H1 (cell line): ENCODE results near the gene NRXN3. TPM values are rescaled to one million over a fixed set of nuclear protein-coding genes. Genes with fewer than 3 reads are reported as not detected.

Experiments used
- CTCF ChIA-PET: fragments of 300-600 bp; sonication (Branson Sonifier 250); formaldehyde crosslinking; loops from one replicate; lab custom pipeline; 2021; ENCODE audit not compliant: partially characterized antibody; lab: Charles Lee
- POLR2A ChIA-PET: fragments of 300-600 bp; sonication (Branson Sonifier 250); formaldehyde crosslinking; loops from one replicate; lab custom pipeline; 2021; ENCODE audit warnings: inconsistent platforms; ENCODE audit not compliant: partially characterized antibody; lab: Charles Lee
- DNase-seq, 2 experiments: peaks; one replicate each; pipeline versions ENCODE4 v3.0.0 to v3.0.0-alpha.2; 2010 to 2022; ENCODE audit warnings: low spot score in 2 of 2, low read depth in 1 of 2, mixed read lengths in 1 of 2
- FAIRE-seq: peaks from 2 replicates; lab custom pipeline; 2011; peaks lifted over from hg19 to GRCh38; lab: Jason Lieb, UNC
- H2AFZ ChIP-seq: 2 replicates; pipeline ENCODE4 v1.8.1; 2012; ENCODE audit warnings: low read length, inconsistent platforms
- H2AK5ac ChIP-seq: 2 replicates; pipeline ENCODE4 v1.6.1; 2013; ENCODE audit warnings: low read depth, low read length
- H2BK120ac ChIP-seq: replicated peaks from 2 replicates; pipeline ENCODE3; 2013; ENCODE audit warnings: low read depth, low read length, inconsistent platforms
- H2BK12ac ChIP-seq: 2 replicates; pipeline ENCODE4 v1.6.1; 2013; ENCODE audit warnings: low read depth, low read length
- H2BK15ac ChIP-seq: 2 replicates; pipeline ENCODE4 v1.6.1; 2013; ENCODE audit warnings: low read length
- H2BK20ac ChIP-seq: 2 replicates; pipeline ENCODE4 v1.6.1; 2013; ENCODE audit warnings: low read length
- H2BK5ac ChIP-seq: 2 replicates; pipeline ENCODE4 v1.6.1; 2013; ENCODE audit warnings: low read depth, low read length
- H3K14ac ChIP-seq: 2 replicates; pipeline ENCODE4 v1.6.1; 2013; ENCODE audit warnings: inconsistent platforms; ENCODE audit not compliant: insufficient read length
- H3K18ac ChIP-seq: 2 replicates; pipeline ENCODE4 v1.6.1; 2013; ENCODE audit warnings: low read length; ENCODE audit errors: extremely low read depth
- H3K23ac ChIP-seq: 2 replicates; pipeline ENCODE4 v1.6.1; 2013; ENCODE audit warnings: inconsistent platforms; ENCODE audit not compliant: insufficient read length
- H3K23me2 ChIP-seq: 2 replicates; pipeline ENCODE4 v1.6.1; 2013; ENCODE audit warnings: low read depth, low read length
- H3K27ac ChIP-seq: 2 replicates; pipeline ENCODE4 v1.6.1; 2011; ENCODE audit warnings: low read depth, low read length, inconsistent platforms
- H3K27me3 ChIP-seq, 4 experiments: replicated peaks in 1 of 4; 1 replicate in 1 of 4; 2 replicates in 3 of 4; pipeline versions ENCODE4 v1.6.1 to v1.8.1; 2011 to 2013; ENCODE audit warnings: low read length in 3 of 4, mild to moderate bottlenecking in 3 of 4, inconsistent platforms in 2 of 4, mixed read lengths in 2 of 4, moderate library complexity in 1 of 4; ENCODE audit not compliant: control insufficient read depth in 3 of 4, insufficient read depth in 3 of 4; ENCODE audit errors: extremely low read depth in 1 of 4
- H3K36me3 ChIP-seq, 4 experiments: 2 replicates each; pipeline versions ENCODE4 v1.6.1 to v1.8.1; 2011 to 2013; ENCODE audit warnings: mild to moderate bottlenecking in 4 of 4, low read length in 3 of 4, moderate library complexity in 2 of 4, control low read depth in 1 of 4, inconsistent platforms in 1 of 4; ENCODE audit not compliant: insufficient read depth in 4 of 4, control insufficient read depth in 2 of 4
- H3K4ac ChIP-seq: replicated peaks from 2 replicates; pipeline ENCODE3; 2013; ENCODE audit warnings: low read length, low read depth, mixed read lengths, inconsistent platforms; ENCODE audit not compliant: insufficient read length
- H3K4me1 ChIP-seq, 4 experiments: replicated peaks in 1 of 4; 1 replicate in 1 of 4; 2 replicates in 3 of 4; pipeline versions ENCODE4 v1.6.1 to v1.8.1; 2011 to 2013; ENCODE audit warnings: low read length in 3 of 4, inconsistent platforms in 2 of 4, mixed read lengths in 1 of 4; ENCODE audit not compliant: insufficient read depth in 4 of 4, control insufficient read depth in 3 of 4
- H3K4me2 ChIP-seq, 2 experiments: 2 replicates each; pipeline versions ENCODE4 v1.6.1 to v1.8.1; 2011 to 2013; ENCODE audit warnings: low read depth in 2 of 2, low read length in 2 of 2, control low read depth in 1 of 2, inconsistent platforms in 1 of 2, mild to moderate bottlenecking in 1 of 2; ENCODE audit not compliant: insufficient read depth in 1 of 2
- H3K4me3 ChIP-seq, 4 experiments: fragments of 200-600, 300-600 bp in 1 of 4; sonication (generic), shearing (Covaris generic), sonication (Bioruptor Twin) in 1 of 4; 2 replicates each; pipeline versions ENCODE4 v1.5.1 to v1.8.1; 2011 to 2016; ENCODE audit warnings: low read length in 4 of 4, low read depth in 3 of 4, control low read depth in 2 of 4, inconsistent platforms in 2 of 4, mild to moderate bottlenecking in 2 of 4, mixed read lengths in 1 of 4, moderate library complexity in 1 of 4; ENCODE audit not compliant: insufficient read depth in 2 of 4; ENCODE audit errors: extremely low read depth in 1 of 4
- H3K56ac ChIP-seq: replicated peaks from 2 replicates; pipeline ENCODE3; 2013; ENCODE audit warnings: low read depth, mild to moderate bottlenecking, mixed read lengths, low read length, inconsistent platforms; ENCODE audit not compliant: insufficient read length
- H3K79me1 ChIP-seq: 2 replicates; pipeline ENCODE4 v1.6.1; 2013; ENCODE audit warnings: low read depth, low read length, control low read depth
- H3K79me2 ChIP-seq, 2 experiments: 2 replicates each; pipeline versions ENCODE4 v1.6.1 to v1.8.1; 2012 to 2013; ENCODE audit warnings: low read length in 2 of 2, mild to moderate bottlenecking in 2 of 2, inconsistent platforms in 1 of 2; ENCODE audit not compliant: insufficient read depth in 2 of 2, control insufficient read depth in 1 of 2
- H3K9ac ChIP-seq, 4 experiments: replicated peaks in 1 of 4; 1 replicate in 1 of 4; 2 replicates in 3 of 4; pipeline versions ENCODE4 v1.6.1 to v1.8.1; 2011 to 2013; ENCODE audit warnings: low read depth in 3 of 4, low read length in 3 of 4, control low read depth in 2 of 4, mild to moderate bottlenecking in 2 of 4, moderate library complexity in 2 of 4, inconsistent platforms in 1 of 4; ENCODE audit errors: extremely low read depth in 1 of 4
- H3K9me3 ChIP-seq, 2 experiments: 2 replicates each; pipeline versions ENCODE4 v1.6.1 to v1.8.1; 2012 to 2013; ENCODE audit warnings: mild to moderate bottlenecking in 2 of 2, moderate library complexity in 2 of 2, control low read depth in 1 of 2, inconsistent platforms in 1 of 2, low read depth in 1 of 2, low read length in 1 of 2, mixed read lengths in 1 of 2; ENCODE audit not compliant: insufficient read depth in 2 of 2
- H4K20me1 ChIP-seq, 2 experiments: replicated peaks in 1 of 2; 2 replicates each; pipeline versions ENCODE3 to v1.8.1; 2011 to 2013; ENCODE audit warnings: inconsistent platforms in 2 of 2, low read length in 2 of 2, mild to moderate bottlenecking in 1 of 2; ENCODE audit not compliant: insufficient read depth in 2 of 2, control insufficient read depth in 1 of 2
- H4K5ac ChIP-seq: 2 replicates; pipeline ENCODE4 v1.6.1; 2013; ENCODE audit warnings: low read length, low read depth, mixed read lengths, inconsistent platforms; ENCODE audit not compliant: insufficient read length
- H4K8ac ChIP-seq: 2 replicates; pipeline ENCODE4 v1.8.0; 2013; ENCODE audit warnings: mild to moderate bottlenecking, moderate library complexity, low read length, inconsistent platforms; ENCODE audit not compliant: insufficient read depth; ENCODE audit errors: extremely low read depth
- H4K91ac ChIP-seq: replicated peaks from 2 replicates; pipeline ENCODE3; 2013; ENCODE audit warnings: low read length, mixed read lengths, inconsistent platforms; ENCODE audit not compliant: insufficient read length
- EGR1 ChIP-seq: IDR thresholded peaks from 2 replicates; pipeline ENCODE4 v1.6.1; 2011; ENCODE audit warnings: low read depth, low read length, borderline replicate concordance
- SUZ12 ChIP-seq: fragments of 200-600 bp; sonication (generic); IDR thresholded peaks from 2 replicates; pipeline ENCODE4 v1.6.1; 2012; ENCODE audit warnings: mild to moderate bottlenecking, inconsistent platforms, low read length, moderate library complexity, mixed read lengths
- WGBS, 2 experiments: shearing (Covaris generic) in 1 of 2; methylation state at CpG; one replicate each; pipeline versions ENCODE4 v1.1.6 to v1.1.7; 2013 to 2015; ENCODE audit warnings: low lambda C conversion rate in 2 of 2, mixed read lengths in 2 of 2, inconsistent platforms in 1 of 2, low coverage in 1 of 2, missing lambda C conversion rate in 1 of 2; ENCODE audit not compliant: insufficient replicate concordance in 2 of 2, insufficient coverage in 1 of 2, insufficient read length in 1 of 2; ENCODE audit errors: extremely low coverage in 1 of 2, missing lambda C conversion rate in 1 of 2; 5-methylcytosine and 5-hydroxymethylcytosine counted together
- polyA plus RNA-seq, 7 experiments: library from polyadenylated mRNA; depleted of rRNA in 3 of 7; stranded (reverse) in 5 of 7; unstranded in 2 of 7; fragments of >200 nt in 5 of 7; fragments of 200-250 nt in 2 of 7; gene quantifications; 1 replicate in 5 of 7; 2 replicates in 1 of 7; 4 replicates in 1 of 7; pipeline versions ENCODE4 v1.2.1 to v1.2.3, GENCODE V29; 2011 to 2013; ENCODE audit warnings: missing spikeins in 2 of 7, mixed read lengths in 2 of 7
- total RNA-seq: library from RNA; stranded (reverse); fragmentation: NEBNext Ultra II Directional; extraction: Animal tissue kit (Norgen Biotek cat#: 25700); gene quantifications from 2 replicates; pipeline ENCODE4 v1.2.1, GENCODE V29; 2021

NRXN3 gene
- total and polyA plus RNA-seq, 2 of the 8 experiments (the other 6 are each of a cell fraction or from before 2014, with no cell fraction given) = 2.6 to 4.1 TPM

DNA sequence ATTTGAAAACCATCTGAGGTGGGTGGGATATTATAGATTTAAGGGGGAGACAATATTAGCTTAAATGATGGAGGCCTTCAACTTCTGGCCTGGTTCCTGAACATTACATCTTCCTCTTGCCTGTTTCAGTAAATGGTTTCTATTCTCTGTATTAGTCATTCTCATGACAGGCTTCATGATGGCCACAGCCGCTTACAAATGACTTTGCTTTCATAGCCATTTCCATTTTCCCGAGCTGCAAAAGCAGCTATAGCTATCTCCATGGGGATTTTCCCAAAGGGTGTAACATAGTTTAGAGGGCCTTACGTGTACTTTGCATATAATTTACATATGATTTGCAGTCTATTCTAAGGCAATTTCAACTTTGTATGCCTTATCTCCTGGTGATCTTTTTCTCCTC is 121.8 kb downstream of the NRXN3 start:
- Histone ChIP-seq H3K4me1 (peaks cover 0 to 9% (median 4%) of the 10 kb centered on the region in 4 experiments; a peak in 3 of 7 replicates), H4K20me1 (no peaks in the 10 kb centered on the region), H3K18ac (no peak overlapping the region), H3K14ac (no peak overlapping the region), H3K36me3 (no peaks in the 10 kb centered on the region), H3K4ac (no peak overlapping the region), H2AFZ (no peak overlapping the region), H3K23me2 (no peaks in the 10 kb centered on the region; the same call in 1 of the 2 replicates), H2BK120ac (no peak overlapping the region), H3K4me3 (no peak overlapping the region), H3K79me1 (no peaks in the 10 kb centered on the region), H3K79me2 (no peaks in the 10 kb centered on the region), H2BK12ac (no peak overlapping the region), H3K9ac (no peak overlapping the region), H3K27me3 (no peaks in the 10 kb centered on the region), H4K8ac (no peak overlapping the region), H2BK5ac (no peak overlapping the region), H2BK20ac (no peak overlapping the region), H3K4me2 (no peak overlapping the region), H4K91ac (no peak overlapping the region), H3K23ac (no peak overlapping the region), H4K5ac (no peak overlapping the region), H3K9me3 (no peaks in the 10 kb centered on the region), H2BK15ac (no peak overlapping the region), H3K27ac (no peak overlapping the region), H2AK5ac (no peak overlapping the region), H3K56ac (no peak overlapping the region)
- CTCF ChIA-PET = interaction anchor here (1.0 kb wide), 1 partner anchor 17 kb away, joined by 3 read pairs; no protein-coding TSS in a partner anchor
- POLR2A ChIA-PET = no interaction called here
- TF ChIP-seq EGR1 (no peak), SUZ12 (no peak)
- FAIRE-seq = no peak
- no peak for DNase-seq
- 76% methylated on average over 3 of the region's 3 CpGs; no CpG with 5 or more reads in 1 of the 2 experiments for WGBS, 2 experiments
